Right lung (tissue), 5 donors: Measurements from ENCODE around the gene TAF11. TPM values are rescaled to one million over a fixed set of nuclear protein-coding genes. Genes with fewer than 3 reads are reported as not detected.
"Not testable (repeated sequence)": the region's sequence is repeated elsewhere in the genome, so short reads cannot be mapped to it uniquely, and the experiment has no call there.

Experiments
- DNase-seq, 2 donors: peaks; one replicate each; pipeline ENCODE4 v3.0.0-alpha.2; 2013
- polyA plus RNA-seq, 5 donors: library from polyadenylated mRNA; unstranded; fragments of 120-200 nt; gene quantifications; one replicate each; pipeline versions ENCODE4 v1.2.1 to v1.2.3, GENCODE V29; 2013; ENCODE audit warnings: inconsistent platforms in 1 of 5, low replicate concordance in 1 of 5; ENCODE audit not compliant: insufficient read length in 5 of 5, insufficient read depth in 1 of 5

Gene TAF11
- polyA plus RNA-seq, 5 donors = 46.1 to 59.1 (median 50.0) TPM

- no peak for DNase-seq
Observed at GRCh38 chr6:34909320-34909883, 21.6 kb upstream of the TAF11 start.

GRCh38 chr6:34908194-34908593 is 20.4 kb upstream of the TAF11 start:
- DNase-seq = no peak

- no peak for DNase-seq
Observed at GRCh38 chr6:34906826-34907225, 19.0 kb upstream of the TAF11 start.

GRCh38 chr6:34904990-34905613 is 17.3 kb upstream of the TAF11 start:
- no peak for DNase-seq

GRCh38 chr6:34901930-34902329 is 14.1 kb upstream of the TAF11 start:
- no peak for DNase-seq

- no peak for DNase-seq
Observed at GRCh38 chr6:34900321-34901031, 12.6 kb upstream of the TAF11 start.

GRCh38 chr6:34899748-34900147 is 11.9 kb upstream of the TAF11 start:
- not testable (repeated sequence) for DNase-seq

- no peak for DNase-seq
Observed at GRCh38 chr6:34897716-34898115, 9.9 kb upstream of the TAF11 start.

GRCh38 chr6:34897130-34897529 is 9.3 kb upstream of the TAF11 start:
- DNase-seq = no peak

- DNase-seq = no peak
Observed at GRCh38 chr6:34894693-34895092, 6.9 kb upstream of the TAF11 start.

GRCh38 chr6:34891296-34891695 is 3.5 kb upstream of the TAF11 start:
- DNase-seq = no peak

GRCh38 chr6:34890533-34890925 is 2.7 kb upstream of the TAF11 start:
- no peak for DNase-seq

- DNase-seq = peak; percentile 83 to 86
Observed at GRCh38 chr6:34888874-34889555, 1.2 kb upstream of the TAF11 start, which contains the start of gene ANKS1A. Gene ANKS1A (plus strand): TSS chr6:34889255. CDS start chr6:34889403, 148 bp downstream.

GRCh38 chr6:34888514-34888856 is 643 bp upstream of the TAF11 start:
- DNase-seq = no peak

GRCh38 chr6:34885837-34886236 is 2.0 kb downstream of the TAF11 start:
- DNase-seq = not testable (repeated sequence)

- DNase-seq = no peak
Observed at GRCh38 chr6:34884996-34885395, 2.8 kb downstream of the TAF11 start.

GRCh38 chr6:34884073-34884472 is 3.8 kb downstream of the TAF11 start:
- not testable (repeated sequence) for DNase-seq

- DNase-seq = no peak
Observed at GRCh38 chr6:34877869-34878485, 9.9 kb downstream of the TAF11 start.

GRCh38 chr6:34877259-34877658 is 10.6 kb downstream of the TAF11 start:
- DNase-seq = no peak

GRCh38 chr6:34876472-34876871 is 11.4 kb downstream of the TAF11 start:
- DNase-seq = no peak

- DNase-seq = no peak
Observed at GRCh38 chr6:34875292-34876213, 12.3 kb downstream of the TAF11 start.
